Fibroblast of lung (primary cell): ENCODE measurements around the gene ZNF804A. TPM values are rescaled to one million over a fixed set of nuclear protein-coding genes. Genes with fewer than 3 reads are reported as not detected.

Experiments used
- DNase-seq, 2 donors: peaks; one replicate each; pipeline versions ENCODE4 v3.0.0 to v3.0.0-alpha.2; 2010; ENCODE audit warnings: low read depth in 2 of 2
- H2AFZ ChIP-seq: 2 replicates; pipeline ENCODE4 v1.5.1; 2012; ENCODE audit warnings: low read length, control low read depth, inconsistent platforms
- H3K27ac ChIP-seq: 2 replicates; pipeline ENCODE4 v1.5.1; 2011; ENCODE audit warnings: low read length, control low read depth; ENCODE audit not compliant: insufficient read depth
- H3K27me3 ChIP-seq: 2 replicates; pipeline ENCODE4 v1.5.1; 2011; ENCODE audit warnings: mild to moderate bottlenecking, low read length; ENCODE audit not compliant: control insufficient read depth, insufficient read depth
- H3K36me3 ChIP-seq: 2 replicates; pipeline ENCODE4 v1.5.1; 2011; ENCODE audit warnings: low read length; ENCODE audit not compliant: control insufficient read depth, insufficient read depth
- H3K4me1 ChIP-seq: 2 replicates; pipeline ENCODE4 v1.5.1; 2011; ENCODE audit warnings: low read length; ENCODE audit not compliant: control insufficient read depth, insufficient read depth; ENCODE audit errors: extremely low read depth
- H3K4me2 ChIP-seq: 2 replicates; pipeline ENCODE4 v1.5.1; 2011; ENCODE audit warnings: low read length, control low read depth; ENCODE audit not compliant: insufficient read depth; ENCODE audit errors: extremely low read depth
- H3K4me3 ChIP-seq, 4 experiments: fragments of 200-600 bp in 1 of 4; sonication (generic) in 1 of 4; replicated peaks in 1 of 4; 2 replicates each; pipeline ENCODE4 v1.5.1; 2011 to 2016; ENCODE audit warnings: low read length in 4 of 4, low read depth in 3 of 4, mild to moderate bottlenecking in 3 of 4, control low read depth in 2 of 4, inconsistent platforms in 1 of 4, mixed read lengths in 1 of 4; ENCODE audit not compliant: insufficient read depth in 1 of 4; ENCODE audit errors: control extremely low read depth in 1 of 4
- H3K79me2 ChIP-seq: 2 replicates; pipeline ENCODE4 v1.5.1; 2012; ENCODE audit warnings: mild to moderate bottlenecking, low read length, inconsistent platforms; ENCODE audit not compliant: control insufficient read depth, insufficient read depth
- H3K9ac ChIP-seq: 2 replicates; pipeline ENCODE4 v1.5.1; 2011; ENCODE audit warnings: mild to moderate bottlenecking, low read length, control low read depth; ENCODE audit not compliant: insufficient read depth
- H3K9me3 ChIP-seq: 2 replicates; pipeline ENCODE4 v1.5.1; 2012; ENCODE audit warnings: low read depth, low read length; ENCODE audit not compliant: control insufficient read depth, insufficient read depth
- H4K20me1 ChIP-seq: 2 replicates; pipeline ENCODE4 v1.5.1; 2011; ENCODE audit warnings: low read length; ENCODE audit not compliant: control insufficient read depth, insufficient read depth; ENCODE audit errors: extremely low read depth
- EZH2 ChIP-seq: IDR thresholded peaks from 2 replicates; pipeline ENCODE4 v1.5.1; 2012; ENCODE audit warnings: low read length, control low read depth, mild to moderate bottlenecking; ENCODE audit errors: missing control alignments
- polyA plus RNA-seq, 2 donors: library from polyadenylated mRNA; depleted of rRNA in 1 of 2; stranded (reverse) in 1 of 2; unstranded in 1 of 2; fragments of >200 nt; gene quantifications; 2 replicates each; pipeline ENCODE4 v1.2.1, GENCODE V29; 2011 to 2012; ENCODE audit warnings: missing spikeins in 1 of 2
- total RNA-seq: library from RNA; depleted of rRNA; stranded (reverse); fragments of >200 nt; gene quantifications from 2 replicates; pipeline ENCODE4 v1.2.1, GENCODE V29; 2014
- TF ChIP-seq, protein P1 (sequence below), 2 donors: IDR thresholded peaks in 1 of 2; conservative IDR thresholded peaks in 1 of 2; 1 replicate in 1 of 2; 2 replicates in 1 of 2; pipeline ENCODE4 v1.5.1; 2011 to 2012; ENCODE audit warnings: low read length in 2 of 2, control low read depth in 1 of 2, inconsistent platforms in 1 of 2, low read depth in 1 of 2, mild to moderate bottlenecking in 1 of 2

ZNF804A gene
- total and polyA plus RNA-seq, 2 donors (not counting 1 experiment from before 2014, with no cell fraction given) = 3.0 to 6.9 TPM

GRCh38 chr2:184765112-184765895 is 167.0 kb downstream of the ZNF804A start:
- no peaks in the 10 kb centered on the region for H3K79me2 ChIP-seq
- H3K4me1 ChIP-seq = no peaks in the 10 kb centered on the region
- H3K27ac ChIP-seq = no peak overlapping the region
- no peaks in the 10 kb centered on the region for H3K9me3 ChIP-seq
- no peak overlapping the region for H3K4me2 ChIP-seq
- H3K36me3 ChIP-seq = no peaks in the 10 kb centered on the region
- no peak for DNase-seq
- no peak overlapping the region for H3K9ac ChIP-seq
- no peak overlapping the region for H2AFZ ChIP-seq
- H3K4me3 ChIP-seq = peak overlapping the region in 1 of 4 experiments; percentile 14
- no peaks in the 10 kb centered on the region for H4K20me1 ChIP-seq
- no peaks in the 10 kb centered on the region for H3K27me3 ChIP-seq
- no peak for TF ChIP-seq EZH2
- TF ChIP-seq, protein P1, sequence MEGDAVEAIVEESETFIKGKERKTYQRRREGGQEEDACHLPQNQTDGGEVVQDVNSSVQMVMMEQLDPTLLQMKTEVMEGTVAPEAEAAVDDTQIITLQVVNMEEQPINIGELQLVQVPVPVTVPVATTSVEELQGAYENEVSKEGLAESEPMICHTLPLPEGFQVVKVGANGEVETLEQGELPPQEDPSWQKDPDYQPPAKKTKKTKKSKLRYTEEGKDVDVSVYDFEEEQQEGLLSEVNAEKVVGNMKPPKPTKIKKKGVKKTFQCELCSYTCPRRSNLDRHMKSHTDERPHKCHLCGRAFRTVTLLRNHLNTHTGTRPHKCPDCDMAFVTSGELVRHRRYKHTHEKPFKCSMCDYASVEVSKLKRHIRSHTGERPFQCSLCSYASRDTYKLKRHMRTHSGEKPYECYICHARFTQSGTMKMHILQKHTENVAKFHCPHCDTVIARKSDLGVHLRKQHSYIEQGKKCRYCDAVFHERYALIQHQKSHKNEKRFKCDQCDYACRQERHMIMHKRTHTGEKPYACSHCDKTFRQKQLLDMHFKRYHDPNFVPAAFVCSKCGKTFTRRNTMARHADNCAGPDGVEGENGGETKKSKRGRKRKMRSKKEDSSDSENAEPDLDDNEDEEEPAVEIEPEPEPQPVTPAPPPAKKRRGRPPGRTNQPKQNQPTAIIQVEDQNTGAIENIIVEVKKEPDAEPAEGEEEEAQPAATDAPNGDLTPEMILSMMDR (conservative IDR thresholded peaks at IDR 0.05 in 1 of 2, IDR thresholded peaks at IDR 0.05 in 1 of 2; ENCODE audit: low read depth in 1 of 2, low read length in 2 of 2) = no peak

DNA sequence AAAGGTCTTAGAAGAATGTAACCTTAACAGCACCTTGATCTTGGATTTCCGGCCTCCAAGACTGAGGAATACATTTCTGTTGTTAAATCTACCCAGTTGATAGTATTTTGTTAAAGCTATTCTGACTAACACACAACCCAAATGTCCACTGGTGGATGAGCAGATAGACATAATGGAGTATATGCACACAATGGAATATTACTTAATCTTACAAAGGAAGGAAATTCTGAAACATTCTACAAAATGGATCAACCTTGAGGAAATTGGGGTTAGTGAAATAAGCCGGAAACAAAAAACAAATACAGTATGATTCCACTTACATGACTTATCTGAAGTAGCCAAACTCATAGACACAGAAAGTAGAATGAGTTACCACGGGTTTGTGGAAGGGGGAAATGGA is 168.7 kb downstream of the ZNF804A start:
- Histone ChIP-seq H3K4me2 (no peak overlapping the region), H3K4me3 (no peak overlapping the region)
- no peak for TF ChIP-seq EZH2
- TF ChIP-seq, protein P1 (conservative IDR thresholded peaks at IDR 0.05 in 1 of 2, IDR thresholded peaks at IDR 0.05 in 1 of 2; ENCODE audit: low read depth in 1 of 2, low read length in 2 of 2) = no peak

DNA sequence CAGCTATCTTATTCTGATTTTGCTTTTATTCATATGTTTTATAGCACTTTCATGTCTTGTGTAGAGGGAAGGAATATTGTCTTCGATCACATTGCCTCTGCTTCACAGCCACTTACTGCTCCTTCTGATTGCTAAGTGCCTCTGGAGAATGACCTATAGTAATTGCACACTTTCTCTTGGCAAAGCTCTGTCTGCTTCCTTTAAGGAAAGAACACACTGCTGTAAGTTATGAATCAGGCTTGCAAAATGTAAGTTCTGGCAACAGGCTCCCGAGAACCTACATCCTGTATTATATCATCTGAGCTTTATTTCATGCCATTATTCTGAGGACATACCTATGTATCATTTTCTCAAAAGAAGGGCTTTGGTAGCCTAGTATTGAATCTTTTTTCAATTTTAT is 170.7 kb downstream of the ZNF804A start:
- no peaks in the 10 kb centered on the region for H4K20me1 ChIP-seq
- no peak overlapping the region for H2AFZ ChIP-seq
- no peak overlapping the region for H3K4me2 ChIP-seq
- H3K36me3 ChIP-seq = no peaks in the 10 kb centered on the region
- TF ChIP-seq EZH2 = no peak
- TF ChIP-seq, protein P1 (conservative IDR thresholded peaks at IDR 0.05 in 1 of 2, IDR thresholded peaks at IDR 0.05 in 1 of 2; ENCODE audit: low read depth in 1 of 2, low read length in 2 of 2) = no peak
- H3K27me3 ChIP-seq = no peaks in the 10 kb centered on the region
- H3K4me1 ChIP-seq = no peaks in the 10 kb centered on the region
- H3K79me2 ChIP-seq = no peaks in the 10 kb centered on the region
- no peaks in the 10 kb centered on the region for H3K9me3 ChIP-seq
- no peak overlapping the region for H3K27ac ChIP-seq
- H3K9ac ChIP-seq = no peak overlapping the region
- no peak overlapping the region for H3K4me3 ChIP-seq
- DNase-seq = peak; percentile 52 to 77

More for the DNA sequence above, 168.7 kb downstream of the ZNF804A start:
- no peaks in the 10 kb centered on the region for H3K9me3 ChIP-seq
- no peaks in the 10 kb centered on the region for H3K79me2 ChIP-seq
- no peak overlapping the region for H3K9ac ChIP-seq
- H4K20me1 ChIP-seq = no peaks in the 10 kb centered on the region
- H3K27me3 ChIP-seq = no peaks in the 10 kb centered on the region
- no peak for DNase-seq
- H3K4me1 ChIP-seq = no peaks in the 10 kb centered on the region
- H3K36me3 ChIP-seq = no peaks in the 10 kb centered on the region
- H2AFZ ChIP-seq = no peak overlapping the region
- H3K27ac ChIP-seq = no peak overlapping the region
